ENCODE results near the gene FXR2. TPM values are rescaled to one million over a fixed set of nuclear protein-coding genes. Genes with fewer than 3 reads are reported as not detected.
A peak's percentile ranks its signal among the peaks of the same experiment; 100 is the strongest.

Gene FXR2
- total RNA-seq, 1 experiment from 2014 or later: 30.2 TPM

DNA sequence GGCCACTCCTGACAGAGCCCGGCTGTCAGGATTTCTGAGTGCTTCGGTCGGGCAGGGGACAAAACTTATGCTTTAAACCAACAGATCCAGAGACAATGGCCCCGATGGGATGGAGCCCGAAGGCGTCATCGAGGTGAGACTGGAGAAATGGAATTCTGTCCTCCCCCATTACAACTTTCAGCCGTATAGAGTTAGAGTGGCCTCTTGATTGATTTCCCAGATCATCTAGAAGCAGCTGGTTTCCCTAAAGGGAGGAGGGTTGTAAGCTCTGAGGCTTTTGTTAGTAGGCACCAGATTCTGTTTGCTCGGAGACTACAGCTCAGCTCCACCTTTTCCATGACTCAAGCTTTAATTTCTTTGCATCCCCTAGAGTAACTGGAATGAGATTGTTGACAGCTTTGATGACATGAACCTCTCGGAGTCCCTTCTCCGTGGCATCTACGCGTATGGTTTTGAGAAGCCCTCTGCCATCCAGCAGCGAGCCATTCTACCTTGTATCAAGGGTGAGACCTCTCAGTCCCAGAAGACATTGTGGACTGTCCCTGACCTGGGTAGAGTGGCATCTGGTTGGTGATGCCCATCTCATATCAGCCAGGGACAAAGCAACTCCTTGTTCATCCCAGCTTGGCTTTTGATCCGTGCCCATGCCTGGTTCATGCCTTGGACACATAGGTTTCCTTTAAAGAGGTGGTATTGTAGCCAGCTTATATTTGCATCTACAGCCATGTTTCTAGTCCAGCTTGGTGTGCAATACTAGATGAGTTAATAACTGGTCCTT lies 40.3 kb downstream of the FXR2 start:
- peaks cover 67% of the 10 kb centered on the region for H3K36me3 ChIP-seq
- no peak overlapping the region for H3K27ac ChIP-seq

DNA sequence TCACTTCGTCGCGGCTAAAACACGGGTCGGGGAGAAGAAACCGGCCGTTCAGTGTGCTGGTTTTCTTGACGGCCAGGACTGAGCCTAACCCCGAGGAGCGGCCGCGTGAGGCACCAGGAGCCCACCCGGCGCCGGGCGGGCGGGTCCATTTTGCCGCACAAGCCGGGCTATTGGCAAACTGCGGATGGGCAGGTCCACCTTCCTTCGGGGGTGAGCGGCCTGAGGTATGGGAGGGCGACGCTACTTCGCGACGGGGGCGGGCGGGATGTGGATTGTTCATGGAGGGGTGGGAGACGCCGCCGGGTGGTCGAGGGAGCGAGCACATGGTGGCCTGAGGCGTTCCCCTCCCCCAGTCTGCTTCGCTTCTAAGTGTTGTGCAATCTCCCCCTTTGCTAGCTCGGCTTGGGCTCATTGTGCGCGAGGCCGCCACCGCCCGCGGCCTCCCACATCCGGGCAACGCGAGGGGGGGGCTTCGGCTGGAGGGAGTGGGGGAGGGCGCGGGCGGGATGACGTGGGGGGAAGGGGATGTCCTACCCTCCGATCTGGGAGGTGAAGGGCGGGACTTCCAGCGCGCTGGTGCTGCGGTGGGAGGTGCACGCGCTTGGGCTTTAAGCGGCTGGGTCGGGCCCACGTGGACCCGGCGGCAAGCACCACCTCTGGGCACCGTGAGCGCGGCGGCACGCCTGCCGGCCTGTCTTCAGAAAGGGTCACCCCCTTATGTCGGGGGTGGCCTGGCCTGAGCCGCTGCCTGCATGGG lies 41.2 kb downstream of the FXR2 start:
- Histone ChIP-seq H3K36me3 (peaks cover 59% of the 10 kb centered on the region), H3K27ac (peak overlapping the region; percentile 81), H3K4me1 (no peaks in the 10 kb centered on the region), H3K4me3 (peak overlapping the region; percentile 81), H3K9me3 (replicated peaks) (no peaks in the 10 kb centered on the region), H3K27me3 (no peaks in the 10 kb centered on the region)
- DNase-seq: peak; percentile 73 to 78

More for the DNA sequence above, 40.3 kb downstream of the FXR2 start:
- Histone ChIP-seq H3K4me3 (peak overlapping the region; percentile 81), H3K27me3 (no peaks in the 10 kb centered on the region), H3K9me3 (replicated peaks) (no peaks in the 10 kb centered on the region), H3K4me1 (no peaks in the 10 kb centered on the region)
- DNase-seq: no peak

DNA sequence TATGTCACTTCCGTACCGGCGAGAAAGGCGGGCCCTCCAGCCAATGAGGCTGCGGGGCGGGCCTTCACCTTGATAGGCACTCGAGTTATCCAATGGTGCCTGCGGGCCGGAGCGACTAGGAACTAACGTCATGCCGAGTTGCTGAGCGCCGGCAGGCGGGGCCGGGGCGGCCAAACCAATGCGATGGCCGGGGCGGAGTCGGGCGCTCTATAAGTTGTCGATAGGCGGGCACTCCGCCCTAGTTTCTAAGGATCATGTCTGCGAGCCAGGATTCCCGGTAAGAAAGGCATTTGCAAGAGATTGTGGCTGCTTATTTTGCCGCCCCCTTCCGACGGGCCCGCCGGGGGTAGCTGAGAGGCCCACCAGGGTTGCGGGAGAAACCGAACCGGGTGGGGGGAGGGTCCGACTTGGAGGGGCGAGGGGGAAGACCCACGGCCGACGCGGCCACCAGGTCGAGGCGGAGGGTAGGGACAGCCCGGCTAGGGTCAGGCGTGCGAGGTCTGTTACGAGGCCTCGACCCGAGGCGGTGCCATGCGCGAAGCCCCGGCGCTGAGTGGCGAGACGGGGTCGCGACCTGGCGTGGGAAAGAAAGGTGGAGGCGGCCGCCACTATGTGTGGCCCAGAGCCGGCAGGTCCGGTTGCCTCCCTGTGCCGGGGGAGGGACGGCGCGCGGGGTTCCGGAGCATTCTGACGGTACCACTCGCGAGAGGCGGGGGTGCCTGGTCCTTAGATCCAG lies 41.9 kb downstream of the FXR2 start:
- Histone ChIP-seq H3K27ac (peak overlapping the region; percentile 81), H3K9me3 (replicated peaks) (no peaks in the 10 kb centered on the region), H3K36me3 (peaks cover 53% of the 10 kb centered on the region), H3K4me3 (peak overlapping the region; percentile 81), H3K27me3 (no peaks in the 10 kb centered on the region), H3K4me1 (no peaks in the 10 kb centered on the region)
- peak; percentile 96 to 97 for DNase-seq

DNA sequence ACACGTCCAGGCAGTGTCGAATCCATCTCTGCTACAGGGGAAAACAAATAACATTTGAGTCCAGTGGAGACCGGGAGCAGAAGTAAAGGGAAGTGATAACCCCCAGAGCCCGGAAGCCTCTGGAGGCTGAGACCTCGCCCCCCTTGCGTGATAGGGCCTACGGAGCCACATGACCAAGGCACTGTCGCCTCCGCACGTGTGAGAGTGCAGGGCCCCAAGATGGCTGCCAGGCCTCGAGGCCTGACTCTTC lies 42.4 kb downstream of the FXR2 start:
- DNase-seq: no peak
- Histone ChIP-seq H3K4me1 (no peaks in the 10 kb centered on the region), H3K27ac (no peak overlapping the region), H3K4me3 (peak overlapping the region; percentile 40), H3K36me3 (peaks cover 48% of the 10 kb centered on the region), H3K9me3 (replicated peaks) (no peaks in the 10 kb centered on the region), H3K27me3 (no peaks in the 10 kb centered on the region)

DNA sequence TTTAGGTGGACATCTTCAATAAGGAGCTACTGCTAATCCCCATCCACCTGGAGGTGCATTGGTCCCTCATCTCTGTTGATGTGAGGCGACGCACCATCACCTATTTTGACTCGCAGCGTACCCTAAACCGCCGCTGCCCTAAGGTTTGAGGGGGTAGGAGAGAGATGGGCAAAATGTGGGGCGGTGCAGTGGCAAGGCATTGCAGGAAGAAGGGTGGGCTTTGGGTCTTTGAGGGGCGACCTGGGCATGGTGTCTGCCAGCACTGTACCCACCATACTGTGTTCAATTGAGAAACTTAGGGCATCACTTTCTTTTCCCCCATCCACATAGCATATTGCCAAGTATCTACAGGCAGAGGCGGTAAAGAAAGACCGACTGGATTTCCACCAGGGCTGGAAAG lies 44.3 kb downstream of the FXR2 start:
- H3K9me3 ChIP-seq (replicated peaks): no peaks in the 10 kb centered on the region
- H3K27me3 ChIP-seq: no peaks in the 10 kb centered on the region
- peaks cover 39% of the 10 kb centered on the region for H3K36me3 ChIP-seq
- H3K4me1 ChIP-seq: no peaks in the 10 kb centered on the region
- no peak overlapping the region for H3K27ac ChIP-seq
- no peak for DNase-seq
- H3K4me3 ChIP-seq: no peak overlapping the region

DNA sequence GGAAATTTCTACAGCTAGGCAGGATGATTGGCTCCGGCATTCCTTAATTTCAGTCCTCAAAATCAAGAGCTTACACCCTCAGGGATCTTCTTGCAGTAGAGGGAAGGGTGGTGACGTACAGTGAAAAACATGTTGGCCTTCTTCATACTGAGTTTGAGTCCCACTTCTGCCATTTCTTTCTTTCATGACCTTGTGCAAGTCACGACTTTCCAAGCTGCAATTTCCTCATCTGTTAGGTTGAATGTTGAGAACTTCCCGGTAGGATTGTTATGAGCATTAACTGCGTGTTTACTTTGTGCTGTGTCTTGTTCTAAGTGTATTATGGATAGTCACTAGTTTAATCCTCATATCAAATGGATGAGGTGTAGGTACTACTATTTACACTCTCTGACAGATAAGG lies 45.1 kb downstream of the FXR2 start:
- H3K27me3 ChIP-seq: no peaks in the 10 kb centered on the region
- H3K27ac ChIP-seq: no peak overlapping the region
- DNase-seq: no peak
- no peaks in the 10 kb centered on the region for H3K9me3 ChIP-seq (replicated peaks)
- H3K36me3 ChIP-seq: peaks cover 38% of the 10 kb centered on the region
- no peaks in the 10 kb centered on the region for H3K4me1 ChIP-seq
- H3K4me3 ChIP-seq: no peak overlapping the region

DNA sequence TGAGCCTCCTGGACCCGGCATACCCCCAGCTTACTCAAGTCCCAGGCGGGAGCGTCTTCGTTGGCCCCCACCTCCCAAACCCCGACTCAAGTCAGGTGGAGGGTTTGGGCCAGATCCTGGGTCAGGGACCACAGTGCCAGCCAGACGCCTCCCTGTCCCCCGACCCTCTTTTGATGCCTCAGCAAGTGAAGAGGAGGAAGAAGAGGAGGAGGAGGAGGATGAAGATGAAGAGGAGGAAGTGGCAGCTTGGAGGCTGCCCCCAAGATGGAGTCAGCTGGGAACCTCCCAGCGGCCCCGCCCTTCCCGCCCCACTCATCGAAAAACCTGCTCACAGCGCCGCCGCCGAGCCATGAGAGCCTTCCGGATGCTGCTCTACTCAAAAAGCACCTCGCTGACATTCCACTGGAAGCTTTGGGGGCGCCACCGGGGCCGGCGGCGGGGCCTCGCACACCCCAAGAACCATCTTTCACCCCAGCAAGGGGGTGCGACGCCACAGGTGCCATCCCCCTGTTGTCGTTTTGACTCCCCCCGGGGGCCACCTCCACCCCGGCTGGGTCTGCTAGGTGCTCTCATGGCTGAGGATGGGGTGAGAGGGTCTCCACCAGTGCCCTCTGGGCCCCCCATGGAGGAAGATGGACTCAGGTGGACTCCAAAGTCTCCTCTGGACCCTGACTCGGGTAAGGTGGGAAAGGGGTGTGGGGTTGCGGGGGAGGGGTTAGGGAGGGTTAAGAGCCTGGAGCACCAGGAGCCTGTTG lies 51.4 kb downstream of the FXR2 start:
- no peak for DNase-seq
- Histone ChIP-seq H3K9me3 (replicated peaks) (no peaks in the 10 kb centered on the region), H3K27ac (no peak overlapping the region), H3K27me3 (no peaks in the 10 kb centered on the region), H3K4me3 (no peak overlapping the region; the same call in 1 of the 2 replicates), H3K36me3 (peaks cover 18% of the 10 kb centered on the region), H3K4me1 (0 out of 2 replicates have a peak, but pooled peaks cover 2% of the 10 kb centered on the region)

DNA sequence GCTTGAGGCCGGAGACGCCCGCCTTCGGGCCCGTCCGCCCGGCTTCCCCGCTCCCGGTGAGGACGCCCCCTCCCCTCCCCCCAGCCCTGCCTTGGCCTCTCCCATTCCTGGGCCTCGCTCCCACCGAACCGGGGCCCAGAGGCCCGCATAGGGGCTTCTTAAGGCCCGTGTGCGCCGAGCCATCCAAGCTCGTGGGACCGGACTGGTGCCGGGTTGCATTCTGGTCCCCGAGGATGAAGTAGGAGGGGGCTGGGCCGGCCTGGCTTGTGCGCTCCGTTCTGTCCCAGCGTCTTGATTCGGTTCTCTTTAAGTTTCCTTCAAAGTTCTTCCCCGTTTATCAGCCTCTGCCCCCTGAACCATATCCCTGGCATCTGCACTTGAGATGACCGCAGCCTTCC lies 52.5 kb downstream of the FXR2 start:
- Histone ChIP-seq H3K36me3 (peaks cover 18% of the 10 kb centered on the region), H3K9me3 (replicated peaks) (no peaks in the 10 kb centered on the region), H3K4me3 (peak overlapping the region; percentile 76), H3K27ac (peak overlapping the region; percentile 55), H3K27me3 (no peaks in the 10 kb centered on the region), H3K4me1 (0 out of 2 replicates have a peak, but pooled peaks cover 5% of the 10 kb centered on the region)
- no peak for DNase-seq

DNA sequence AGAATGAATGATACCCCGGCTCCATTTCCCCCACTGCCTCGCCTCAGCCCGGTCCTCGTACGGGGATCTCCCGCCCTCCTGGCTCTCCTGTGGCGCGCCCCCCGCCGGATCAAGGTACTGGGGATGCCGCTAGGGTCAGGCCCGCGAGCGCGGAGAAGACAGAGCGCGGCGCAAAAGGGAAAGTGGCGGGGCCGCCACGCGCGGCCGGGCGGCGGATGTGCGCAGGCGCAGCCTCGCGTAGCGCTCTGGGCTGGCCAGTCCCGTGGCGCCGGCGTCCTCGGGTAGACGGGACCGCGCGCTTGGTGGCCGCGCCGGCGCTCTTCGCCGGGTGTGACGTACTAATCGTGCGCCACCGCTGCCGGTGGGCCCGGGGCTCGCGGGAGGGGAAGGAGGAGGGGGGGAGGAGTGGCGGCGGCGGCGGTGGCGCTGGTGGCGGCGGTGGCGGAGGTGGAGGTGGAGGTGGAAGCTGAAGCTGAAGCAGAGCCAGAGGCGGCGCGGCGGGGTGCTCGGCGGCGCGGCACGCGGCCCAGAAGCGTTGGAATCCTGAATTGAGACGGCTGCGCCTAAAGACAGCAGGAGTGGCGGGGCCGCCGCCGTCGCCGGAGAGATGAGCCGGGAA lies 53.0 kb downstream of the FXR2 start, which contains the start of gene SENP3:
Gene SENP3, plus strand, starts transcription at position 331 of the 619 bp plus-strand sequence. CDS start 1,158 bp downstream, outside the sequence.
- H3K36me3 ChIP-seq: peaks cover 13% of the 10 kb centered on the region
- 0 out of 2 replicates have a peak, but pooled peaks cover 5% of the 10 kb centered on the region for H3K4me1 ChIP-seq
- H3K9me3 ChIP-seq (replicated peaks): no peaks in the 10 kb centered on the region
- H3K27me3 ChIP-seq: no peaks in the 10 kb centered on the region
- H3K4me3 ChIP-seq: peak within 1 kb of the TSS; percentile 76
- DNase-seq: peak; percentile 79 to 82
- peak within 1 kb of the TSS; percentile 55 for H3K27ac ChIP-seq

DNA sequence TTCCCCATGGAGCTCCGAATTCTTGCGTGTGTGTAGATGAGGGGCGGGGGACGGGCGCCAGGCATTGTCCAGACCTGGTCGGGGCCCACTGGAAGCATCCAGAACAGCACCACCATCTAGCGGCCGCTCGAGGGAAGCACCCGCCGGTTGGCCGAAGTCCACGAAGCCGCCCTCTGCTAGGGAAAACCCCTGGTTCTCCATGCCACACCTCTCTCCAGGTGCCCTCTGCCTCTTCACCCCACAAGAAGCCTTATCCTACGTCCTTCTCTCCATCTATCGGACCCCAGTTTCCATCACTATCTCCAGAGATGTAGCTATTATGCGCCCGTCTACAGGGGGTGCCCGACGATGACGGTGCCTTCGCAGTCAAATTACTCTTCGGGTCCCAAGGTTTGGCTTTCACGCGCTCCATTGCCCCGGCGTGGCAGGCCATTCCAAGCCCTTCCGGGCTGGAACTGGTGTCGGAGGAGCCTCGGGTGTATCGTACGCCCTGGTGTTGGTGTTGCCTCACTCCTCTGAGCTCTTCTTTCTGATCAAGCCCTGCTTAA lies 53.6 kb downstream of the FXR2 start:
- DNase-seq: peak; percentile 78 to 84
- peak overlapping the region; percentile 76 for H3K4me3 ChIP-seq
- peak overlapping the region; percentile 55 for H3K27ac ChIP-seq
- no peaks in the 10 kb centered on the region for H3K27me3 ChIP-seq
- no peaks in the 10 kb centered on the region for H3K9me3 ChIP-seq (replicated peaks)
- H3K4me1 ChIP-seq: 0 out of 2 replicates have a peak, but pooled peaks cover 5% of the 10 kb centered on the region
- H3K36me3 ChIP-seq: peaks cover 13% of the 10 kb centered on the region

DNA sequence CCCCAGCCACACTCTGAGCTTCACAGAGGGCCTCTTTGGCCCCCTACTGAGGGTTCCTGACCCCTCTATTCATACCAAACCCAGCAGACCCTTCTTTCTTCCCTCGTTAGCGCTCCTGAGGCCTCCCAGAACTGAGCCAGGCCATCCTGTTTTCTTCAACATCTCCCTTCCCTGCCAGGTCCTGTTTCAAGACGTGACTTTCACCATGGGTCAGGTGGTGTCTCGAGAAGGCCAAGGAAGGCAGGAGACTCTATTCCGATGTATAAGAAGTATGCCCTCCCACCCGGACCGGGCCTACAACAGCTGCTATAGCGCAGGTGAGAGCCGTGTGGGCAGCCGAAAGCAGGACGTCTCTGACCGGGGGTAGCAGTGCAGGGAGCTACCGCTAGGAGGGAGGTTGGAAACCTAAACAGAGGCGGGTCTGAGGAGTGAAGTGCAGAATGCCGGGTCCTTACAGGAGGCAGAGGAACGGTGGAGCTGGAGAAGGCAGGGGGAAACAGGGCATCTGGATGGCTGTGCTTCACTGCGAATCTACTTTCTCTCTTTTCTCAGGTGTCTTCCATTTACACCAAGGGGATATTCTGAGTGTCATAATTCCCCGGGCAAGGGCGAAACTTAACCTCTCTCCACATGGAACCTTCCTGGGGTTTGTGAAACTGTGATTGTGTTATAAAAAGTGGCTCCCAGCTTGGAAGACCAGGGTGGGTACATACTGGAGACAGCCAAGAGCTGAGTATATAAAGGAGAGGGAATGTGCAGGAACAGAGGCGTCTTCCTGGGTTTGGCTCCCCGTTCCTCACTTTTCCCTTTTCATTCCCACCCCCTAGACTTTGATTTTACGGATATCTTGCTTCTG lies 54.3 kb downstream of the FXR2 start:
- H3K9me3 ChIP-seq (replicated peaks): no peaks in the 10 kb centered on the region
- peak overlapping the region; percentile 76 for H3K4me3 ChIP-seq
- H3K4me1 ChIP-seq: 0 out of 2 replicates have a peak, but pooled peaks cover 5% of the 10 kb centered on the region
- no peaks in the 10 kb centered on the region for H3K27me3 ChIP-seq
- H3K36me3 ChIP-seq: peaks cover 9% of the 10 kb centered on the region
- DNase-seq: peak; percentile 43 to 46
- no peak overlapping the region for H3K27ac ChIP-seq

DNA sequence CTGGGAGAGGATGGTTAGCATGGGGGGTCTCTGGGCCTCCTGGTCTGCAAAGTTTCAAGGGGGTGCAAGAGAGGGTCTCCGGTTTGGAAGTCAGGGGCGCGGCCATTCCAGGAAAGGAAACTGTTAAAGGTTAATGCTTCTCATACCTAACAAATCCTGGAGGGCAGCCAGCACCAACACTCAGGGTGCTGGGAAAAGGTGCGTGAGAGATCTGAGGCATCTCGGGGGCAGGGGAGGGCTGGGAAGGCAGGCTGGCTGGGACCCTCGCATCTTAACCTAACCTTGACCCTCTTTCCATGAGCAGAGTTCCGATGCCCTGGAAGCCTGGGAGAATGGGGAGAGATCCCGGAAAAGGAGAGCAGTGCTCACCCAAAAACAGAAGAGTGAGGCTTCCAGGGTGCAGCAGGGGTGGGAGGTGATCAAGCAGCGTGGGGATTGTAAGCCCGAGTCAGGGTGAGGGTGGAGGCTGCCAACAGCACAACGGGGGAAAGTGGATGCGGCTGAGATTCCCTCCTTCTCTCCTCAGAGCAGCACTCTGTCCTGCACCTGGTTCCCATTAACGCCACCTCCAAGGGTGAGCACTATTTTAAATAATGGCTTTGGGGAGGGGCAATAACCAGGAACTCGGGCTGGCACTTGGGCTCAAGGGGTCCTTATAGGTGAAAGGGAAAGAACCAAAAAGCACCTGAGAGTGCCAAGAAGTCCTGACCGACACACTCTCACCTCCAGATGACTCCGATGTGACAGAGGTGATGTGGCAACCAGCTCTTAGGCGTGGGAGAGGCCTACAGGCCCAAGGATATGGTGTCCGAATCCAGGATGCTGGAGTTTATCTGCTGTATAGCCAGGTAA lies 55.2 kb downstream of the FXR2 start:
- no peaks in the 10 kb centered on the region for H3K9me3 ChIP-seq (replicated peaks)
- 0 out of 2 replicates have a peak, but pooled peaks cover 5% of the 10 kb centered on the region for H3K4me1 ChIP-seq
- H3K36me3 ChIP-seq: peaks cover 1% of the 10 kb centered on the region; the same call in 1 of the 2 replicates
- H3K4me3 ChIP-seq: no peak overlapping the region
- DNase-seq: no peak
- H3K27ac ChIP-seq: no peak overlapping the region
- H3K27me3 ChIP-seq: no peaks in the 10 kb centered on the region

Measured in SJCRH30 (cell line).